GM21529 (cell line): ENCODE results near the gene FOXO6.

ENCODE experiments used
- ATAC-seq: cut with Tn5 transposase; IDR thresholded peaks from one replicate; pipeline ENCODE4 v1.9.1; 2021; ENCODE audit not compliant: unreplicated experiment

Gene FOXO6

GRCh38 chr1:41400225-41400624 is 39.0 kb downstream of the FOXO6 start:
- no peak for ATAC-seq

DNA sequence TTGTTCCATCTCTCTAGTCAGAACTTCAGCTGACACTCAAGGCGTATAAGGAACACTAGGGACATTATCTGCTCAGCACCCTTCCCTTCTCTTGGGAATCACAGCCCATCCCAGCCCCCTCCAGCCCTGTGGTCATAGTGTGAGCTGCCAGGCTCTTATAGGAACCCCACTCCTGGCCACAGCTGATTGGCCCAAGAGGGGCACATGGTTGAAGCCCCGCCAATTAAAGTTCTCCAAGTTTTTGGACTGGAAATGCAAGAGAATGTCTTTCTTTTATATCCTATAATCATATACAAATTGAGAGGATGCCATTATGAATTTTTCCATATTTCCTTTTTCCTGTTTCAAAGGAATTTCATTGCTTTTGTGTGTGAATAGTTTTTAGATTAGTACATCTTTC is 40.7 kb downstream of the FOXO6 start:
- no peak for ATAC-seq

GRCh38 chr1:41404308-41404761 is 43.1 kb downstream of the FOXO6 start:
- ATAC-seq, result no peak

DNA sequence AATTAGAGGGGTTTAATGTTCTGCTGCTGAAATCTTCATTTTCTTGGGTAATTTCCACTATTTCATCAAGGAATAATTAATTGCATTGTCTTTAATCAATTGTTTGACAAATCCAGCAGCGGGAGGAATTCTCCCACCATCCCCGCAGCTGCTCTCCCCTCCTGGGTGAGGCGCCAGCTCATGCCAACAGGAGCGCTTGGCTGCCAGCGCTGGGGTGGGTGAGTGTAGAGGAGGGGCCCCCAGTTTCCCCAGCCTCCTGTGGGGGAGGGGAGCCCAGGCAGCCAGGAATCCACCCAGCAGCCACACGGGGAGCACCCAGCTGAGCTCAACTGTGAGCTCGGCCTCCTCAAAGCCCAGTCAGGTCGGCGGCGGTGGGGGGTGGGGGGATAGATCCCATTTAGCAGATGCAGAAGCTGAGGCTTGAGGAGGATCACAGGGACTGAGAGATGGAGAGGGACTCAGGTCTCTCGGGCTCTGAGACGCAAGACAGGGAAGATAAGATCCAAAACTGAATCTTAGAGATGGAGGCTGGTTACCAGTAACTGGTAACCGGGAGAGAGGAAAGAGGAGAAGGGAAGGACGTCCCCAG is 46.5 kb downstream of the FOXO6 start:
- ATAC-seq, result no peak

- no peak for ATAC-seq
Measured at GRCh38 chr1:41408691-41409090, 47.5 kb downstream of the FOXO6 start.

- ATAC-seq, result no peak
Measured at GRCh38 chr1:41409825-41410224, 48.6 kb downstream of the FOXO6 start.

DNA sequence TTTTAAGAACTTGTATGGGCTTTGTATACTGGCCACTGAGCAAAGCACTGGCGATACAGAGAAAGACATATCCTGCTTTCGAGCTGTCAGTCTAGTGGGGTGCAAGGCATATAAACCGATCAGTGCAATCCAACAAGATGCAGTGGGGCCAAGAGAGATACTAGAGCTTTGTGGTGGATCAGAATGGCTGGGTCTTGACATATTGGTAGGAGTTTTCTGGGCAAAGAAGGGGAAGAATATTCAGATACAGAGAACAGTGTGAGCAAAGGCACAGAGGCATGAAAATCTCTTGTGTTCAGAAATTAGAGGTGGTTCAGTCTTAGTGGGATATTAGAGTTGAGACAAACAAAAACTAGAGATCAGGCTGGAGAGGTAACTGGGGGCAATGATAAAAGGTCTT is 49.2 kb downstream of the FOXO6 start:
- ATAC-seq, result no peak

GRCh38 chr1:41411229-41411628 is 50.0 kb downstream of the FOXO6 start:
- no peak for ATAC-seq

DNA sequence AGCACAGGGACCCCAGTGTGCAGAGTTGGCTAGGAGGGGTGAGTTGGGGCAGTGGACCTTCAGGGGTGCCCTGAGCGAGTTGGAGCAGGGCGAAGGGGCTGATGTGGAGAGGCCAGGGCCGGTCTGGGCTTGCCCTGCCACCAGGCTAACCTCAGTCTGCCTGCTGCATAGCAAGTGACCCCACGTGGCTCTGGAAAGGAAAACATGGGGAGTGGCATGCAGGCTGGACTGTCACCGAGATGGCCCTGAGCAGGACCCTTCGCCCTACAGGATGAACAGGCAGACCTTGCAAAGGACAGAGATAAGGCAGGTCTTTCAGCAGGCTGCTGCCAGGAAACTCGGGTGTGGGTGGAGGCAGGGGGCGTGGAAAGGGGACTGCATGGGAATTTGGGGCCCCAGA is 51.5 kb downstream of the FOXO6 start:
- ATAC-seq, result no peak

GRCh38 chr1:41413748-41414281 is 52.6 kb downstream of the FOXO6 start:
- no peak for ATAC-seq

DNA sequence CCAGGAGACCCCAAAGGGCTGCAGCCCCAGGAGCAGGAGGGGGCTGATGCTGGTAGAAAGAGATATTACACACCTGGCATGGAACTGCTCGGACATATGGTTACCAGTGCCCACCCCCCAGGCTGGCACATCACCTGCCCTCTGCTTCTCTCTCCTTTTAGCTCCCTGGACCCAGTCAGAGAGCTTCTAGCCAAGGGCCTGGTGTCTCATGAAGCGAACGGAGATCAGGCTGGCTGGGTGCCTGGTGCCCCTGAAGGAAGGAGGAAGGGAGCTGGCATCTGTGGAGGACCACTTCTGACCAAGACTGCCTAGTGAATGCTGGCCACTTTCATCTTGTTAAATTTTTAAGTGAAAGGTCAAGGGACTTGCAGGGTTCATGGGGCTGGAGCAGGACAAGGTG is 53.1 kb downstream of the FOXO6 start:
- no peak for ATAC-seq

- no peak for ATAC-seq
Measured at GRCh38 chr1:41414716-41415306, 53.6 kb downstream of the FOXO6 start.

DNA sequence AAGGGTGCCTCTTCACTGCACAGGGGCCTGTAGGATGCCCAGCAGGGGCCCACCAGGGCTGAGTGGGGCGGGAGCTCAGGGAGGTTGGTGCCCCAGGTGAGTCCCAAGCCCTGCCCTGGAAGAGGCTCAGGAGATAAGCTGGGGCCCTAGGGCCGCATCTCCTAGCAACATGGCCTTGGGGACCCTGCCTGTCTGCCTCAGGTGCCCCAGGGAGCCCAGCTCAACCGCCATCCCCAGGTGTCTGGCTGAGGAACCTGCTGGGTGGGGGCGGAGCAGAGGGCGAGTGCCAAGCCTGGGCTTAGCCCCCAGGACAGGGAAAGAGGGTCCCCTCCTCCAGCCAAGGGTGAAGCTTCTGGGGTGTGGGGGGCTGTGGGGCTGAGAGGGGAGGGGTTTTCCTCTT is 54.8 kb downstream of the FOXO6 start:
- no peak for ATAC-seq

DNA sequence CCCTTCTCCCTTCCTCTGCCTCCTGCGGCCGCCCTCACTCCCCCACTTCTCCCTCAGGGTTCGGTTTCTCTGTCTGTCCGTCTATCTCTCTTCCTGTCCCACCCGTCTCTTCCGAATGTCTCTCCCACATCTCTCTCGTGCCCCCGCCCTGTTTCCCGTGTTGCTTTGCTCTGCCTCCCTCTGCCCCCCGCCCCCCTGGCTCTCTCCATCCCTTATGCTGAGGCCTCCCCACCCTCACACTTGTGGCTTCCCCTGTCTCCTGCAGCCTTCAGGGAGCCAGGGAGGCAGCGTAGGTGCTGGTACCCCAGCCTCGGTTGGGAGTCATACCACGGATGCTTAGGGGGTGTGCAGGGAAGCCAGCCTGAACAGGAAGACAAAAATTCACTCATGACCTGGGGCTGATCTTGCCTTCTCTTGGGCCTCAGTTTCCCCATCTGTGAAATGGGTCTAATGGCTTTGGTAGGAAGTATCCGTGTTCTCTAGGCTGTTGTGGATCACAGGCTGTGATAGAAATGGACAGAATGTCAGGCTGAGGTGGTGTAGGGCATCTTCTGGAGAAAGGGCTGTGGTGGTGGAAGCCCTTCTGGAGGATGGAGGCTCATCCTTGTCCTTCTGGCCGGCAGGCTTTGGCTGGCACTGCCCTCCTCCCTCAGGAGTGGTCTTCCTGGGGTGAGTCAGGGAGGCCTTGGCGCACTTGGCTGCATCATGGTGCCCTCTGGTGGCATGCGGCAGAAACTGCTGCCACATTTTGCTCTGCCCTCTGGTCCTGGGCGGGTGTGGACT is 55.5 kb downstream of the FOXO6 start:
- no peak for ATAC-seq

- ATAC-seq, result no peak
Measured at GRCh38 chr1:41417335-41417682, 56.1 kb downstream of the FOXO6 start.

GRCh38 chr1:41417746-41418145 is 56.5 kb downstream of the FOXO6 start:
- no peak for ATAC-seq

GRCh38 chr1:41418857-41419583 is 57.8 kb downstream of the FOXO6 start:
- ATAC-seq, result no peak

DNA sequence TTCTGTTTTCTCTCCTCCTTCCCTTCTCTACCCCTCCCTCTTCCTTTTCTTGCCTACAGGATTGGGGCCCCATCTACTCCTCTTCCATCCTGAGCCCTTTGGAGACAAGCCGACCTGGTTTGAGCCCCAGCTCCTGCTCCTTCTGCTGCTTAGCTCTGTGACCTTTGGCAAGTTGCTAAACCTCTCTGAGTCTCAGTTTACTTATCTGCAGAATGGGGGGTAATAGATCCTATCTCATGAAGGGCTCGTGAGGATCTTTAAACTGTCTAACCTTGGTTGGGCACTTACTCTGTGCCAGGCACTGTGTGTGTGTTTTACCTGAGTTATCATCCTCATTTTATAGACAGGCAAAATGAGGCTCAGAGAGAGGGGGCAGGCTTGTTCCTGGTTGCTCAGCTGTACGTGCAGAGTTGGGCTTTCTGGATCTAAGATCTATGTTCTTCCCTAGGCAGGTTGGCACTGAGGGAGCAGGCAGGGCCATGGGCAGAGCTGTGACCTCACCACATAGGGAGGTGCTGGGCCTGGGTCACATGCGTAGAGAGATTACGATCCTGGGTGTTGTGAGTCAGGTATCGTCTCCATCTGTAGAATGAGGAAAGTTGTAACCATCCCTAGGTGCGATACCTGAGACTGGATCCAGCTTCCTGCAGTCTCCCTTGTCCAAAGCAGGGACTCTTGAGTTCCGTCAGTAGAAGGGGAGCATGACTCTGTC is 58.5 kb downstream of the FOXO6 start:
- no peak for ATAC-seq

- no peak for ATAC-seq
Measured at GRCh38 chr1:41420351-41420750, 59.1 kb downstream of the FOXO6 start.

DNA sequence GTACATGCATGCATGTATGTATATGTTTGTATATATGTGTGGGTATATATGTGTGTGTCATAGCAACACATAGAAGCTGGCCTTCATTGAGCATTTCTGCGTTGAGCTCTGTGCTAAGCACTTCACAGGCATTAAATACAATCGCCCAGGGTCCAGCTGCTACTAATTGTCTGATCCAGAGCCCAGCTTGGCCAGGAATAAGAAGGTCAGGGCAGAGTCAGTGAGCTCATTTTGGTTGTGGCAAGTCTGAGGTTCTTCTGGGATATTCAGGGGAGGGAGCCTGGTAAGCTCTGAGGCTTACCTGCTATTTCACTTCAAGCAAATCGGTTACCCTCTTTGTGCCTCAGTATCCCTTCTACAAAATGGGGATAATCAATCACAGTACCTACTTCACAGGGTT is 59.6 kb downstream of the FOXO6 start:
- ATAC-seq, result no peak

DNA sequence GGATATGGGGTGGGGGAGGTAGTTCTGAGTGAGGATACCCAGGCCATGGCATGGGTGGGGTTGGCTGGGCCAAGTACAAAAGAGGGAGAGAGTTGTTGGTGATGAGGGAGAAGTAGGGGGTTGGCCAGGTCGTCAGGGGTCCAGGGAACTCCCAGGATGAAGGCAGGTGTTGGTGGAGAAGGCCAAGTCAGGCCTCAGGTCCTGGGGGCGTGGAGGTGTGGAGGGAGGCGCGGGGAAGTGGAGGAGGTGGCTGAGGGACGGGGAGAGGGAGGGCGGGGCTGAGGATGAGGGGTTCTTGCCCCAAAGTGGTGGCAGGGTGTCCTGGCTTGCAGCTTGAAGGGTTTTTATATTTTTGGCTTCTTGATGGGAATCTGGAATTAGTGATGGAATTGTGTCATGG is 61.1 kb downstream of the FOXO6 start:
- no peak for ATAC-seq
